Putamen (tissue), 1 donor: ENCODE measurements around the gene ATP2A3.

Experiments used
- DNase-seq: peaks from one replicate; pipeline ENCODE4 v3.0.0-alpha.2; 2016; ENCODE audit warnings: low spot score

Gene ATP2A3

GRCh38 chr17:3927628-3928340 is 36.5 kb downstream of the ATP2A3 start:
- DNase-seq, result no peak

GRCh38 chr17:3926860-3927627 is 37.2 kb downstream of the ATP2A3 start:
- DNase-seq, result no peak

DNA sequence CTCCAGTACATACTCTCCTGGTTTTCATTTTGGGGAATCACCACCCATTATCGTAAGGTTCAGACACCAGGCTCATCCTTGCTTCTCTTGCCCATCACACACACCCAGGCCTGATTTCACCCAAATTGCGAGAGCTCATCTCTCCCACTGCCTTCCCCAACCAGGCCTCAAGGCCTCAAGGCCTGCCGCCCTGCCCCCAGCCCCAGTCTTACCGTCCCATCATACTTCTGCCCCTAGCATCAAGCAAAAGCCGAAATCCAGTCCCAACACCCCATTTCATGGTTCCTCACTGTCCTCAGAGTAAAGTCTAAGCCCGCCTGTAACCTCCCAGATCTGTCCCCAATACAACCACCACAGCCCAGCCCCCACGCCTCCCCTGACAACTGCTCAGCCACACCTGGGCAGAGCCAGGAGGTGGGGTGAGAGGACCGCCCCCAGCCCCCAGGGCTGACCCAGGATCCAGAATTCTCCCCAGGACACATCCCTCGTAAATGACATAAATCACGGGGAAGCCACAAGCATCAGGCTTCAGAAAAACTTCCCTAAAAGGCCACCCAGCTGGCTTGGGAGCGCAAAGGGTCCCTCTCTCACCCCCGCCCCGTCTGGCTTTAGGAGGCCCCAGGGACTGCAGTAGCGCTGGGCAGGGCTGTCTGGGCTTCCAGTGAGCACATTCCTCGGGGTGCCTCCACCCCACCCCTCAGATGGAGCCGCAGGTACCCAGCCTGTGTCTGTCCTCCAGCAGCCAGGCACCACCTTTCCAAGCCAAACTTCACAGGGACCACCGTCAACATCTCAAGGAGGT is 38.4 kb downstream of the ATP2A3 start:
- DNase-seq, result no peak

- DNase-seq, result no peak
These were observed 39.5 kb downstream of the ATP2A3 start for GRCh38 chr17:3924512-3925350.

GRCh38 chr17:3923466-3924190 is 40.6 kb downstream of the ATP2A3 start:
- DNase-seq, result no peak

DNA sequence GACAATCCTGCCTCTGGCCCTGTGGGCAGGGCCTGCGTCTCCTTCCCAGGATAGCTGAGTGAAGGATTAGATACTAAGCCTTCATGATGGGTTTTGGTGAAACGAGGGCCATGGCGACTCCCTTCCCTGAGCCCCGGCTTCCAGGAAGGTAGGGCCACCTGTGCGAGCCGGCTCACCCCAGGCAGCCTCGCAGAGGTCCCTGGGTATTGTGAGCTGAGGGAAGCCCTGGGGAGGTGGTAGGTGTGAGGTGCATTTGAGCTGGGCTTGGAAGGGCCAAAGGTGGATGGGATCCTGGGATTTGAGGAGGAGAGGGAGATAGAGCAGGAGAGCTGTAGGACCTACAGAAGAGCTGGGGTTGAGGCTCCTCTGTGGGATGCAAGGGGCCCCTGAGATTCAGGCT is 41.5 kb downstream of the ATP2A3 start:
- DNase-seq, result no peak

GRCh38 chr17:3921502-3922319 is 42.5 kb downstream of the ATP2A3 start:
- no peak for DNase-seq

GRCh38 chr17:3921006-3921405 is 43.2 kb downstream of the ATP2A3 start:
- DNase-seq, result no peak

GRCh38 chr17:3919123-3919624 is 45.1 kb downstream of the ATP2A3 start:
- DNase-seq, result no peak

GRCh38 chr17:3918372-3919122 is 45.7 kb downstream of the ATP2A3 start:
- DNase-seq, result no peak

DNA sequence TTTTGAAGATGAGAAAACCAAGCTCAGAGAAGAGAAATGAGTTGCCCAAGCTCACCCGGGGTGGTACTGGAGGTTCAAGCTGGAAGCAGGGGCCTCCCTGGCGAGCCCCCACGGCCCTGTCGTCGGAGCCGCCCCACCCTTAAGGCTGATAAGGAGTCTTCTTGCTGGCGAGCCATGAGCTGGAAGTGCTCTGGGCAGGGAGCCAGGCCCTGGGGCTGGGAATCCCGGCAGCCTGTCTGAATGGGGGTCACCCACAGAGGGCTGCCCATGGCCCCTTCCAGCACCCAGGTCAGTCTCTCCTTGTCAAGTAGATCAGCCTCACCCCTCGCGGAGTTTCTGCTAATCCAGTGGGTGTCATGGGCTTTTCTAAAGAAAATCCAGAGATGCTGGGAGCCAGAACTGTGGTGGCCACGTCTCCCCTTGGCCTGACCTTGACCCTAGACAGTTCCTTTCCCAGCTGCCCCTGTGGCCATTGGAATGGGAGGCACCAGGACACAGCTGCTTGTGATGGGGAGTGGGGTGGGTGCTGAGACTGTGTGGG is 46.8 kb downstream of the ATP2A3 start:
- no peak for DNase-seq

GRCh38 chr17:3916825-3917224 is 47.4 kb downstream of the ATP2A3 start:
- DNase-seq, result no peak

DNA sequence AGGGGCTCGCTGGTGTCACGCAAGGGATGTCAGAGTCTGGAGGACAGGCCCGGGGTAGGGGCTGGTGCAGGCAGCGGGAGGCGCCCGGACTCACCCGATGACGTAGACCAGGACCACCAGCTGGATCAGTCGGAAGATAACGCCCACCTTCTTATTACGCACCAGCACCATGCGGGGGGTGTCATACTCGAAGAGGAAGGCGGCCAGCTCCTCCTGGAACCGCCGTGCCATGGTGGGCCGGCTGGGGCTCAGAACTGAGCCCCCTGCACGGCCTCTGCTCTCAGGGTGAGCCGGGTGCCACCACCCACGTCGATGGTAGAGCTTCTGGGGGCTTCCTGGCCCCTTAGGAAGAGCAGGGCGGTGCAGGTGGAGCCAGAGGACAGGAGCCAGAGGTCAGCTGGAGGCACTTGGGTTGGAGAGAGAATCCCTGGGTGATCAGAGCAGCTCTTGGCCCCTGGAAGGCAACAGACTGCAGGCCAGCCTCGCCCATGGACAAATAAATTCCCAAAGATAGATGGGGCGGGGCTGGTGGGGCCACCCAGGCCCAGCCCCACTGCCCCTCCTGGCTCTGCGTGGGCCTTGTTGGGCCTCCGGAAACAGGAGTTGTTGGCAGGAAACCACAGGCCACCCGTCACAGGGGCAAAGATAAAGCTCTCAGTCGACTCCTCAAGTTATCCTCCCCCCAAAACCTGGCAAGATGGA is 48.1 kb downstream of the ATP2A3 start, which contains the start of gene P2RX1:
P2RX1 (minus strand) TSS at position 471 of the 702 bp plus-strand sequence; CDS start at position 231, 240 bp downstream.
- no peak for DNase-seq

DNA sequence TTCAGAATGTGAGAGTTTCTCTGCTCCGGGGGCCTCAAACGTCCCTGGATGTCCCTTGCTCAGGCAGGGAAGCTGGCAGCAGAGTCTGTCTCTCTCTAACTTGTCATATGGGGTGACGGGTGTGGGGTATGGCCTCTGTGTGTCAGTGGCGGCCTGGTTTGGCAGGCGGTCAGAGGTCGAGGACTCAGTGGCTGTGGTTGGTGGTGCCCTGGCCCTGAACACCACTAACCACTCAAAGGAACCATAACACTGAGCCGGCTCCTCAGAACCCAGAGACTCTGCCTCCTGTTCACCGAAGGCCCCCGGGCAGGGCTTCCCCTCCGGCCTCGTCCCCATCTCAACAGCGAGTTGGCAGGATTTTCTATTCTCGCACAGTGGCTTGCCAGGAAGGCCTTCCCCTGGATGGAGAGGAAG is 48.6 kb downstream of the ATP2A3 start:
- no peak for DNase-seq

- no peak for DNase-seq
These were observed 49.9 kb downstream of the ATP2A3 start for GRCh38 chr17:3914312-3914670.

DNA sequence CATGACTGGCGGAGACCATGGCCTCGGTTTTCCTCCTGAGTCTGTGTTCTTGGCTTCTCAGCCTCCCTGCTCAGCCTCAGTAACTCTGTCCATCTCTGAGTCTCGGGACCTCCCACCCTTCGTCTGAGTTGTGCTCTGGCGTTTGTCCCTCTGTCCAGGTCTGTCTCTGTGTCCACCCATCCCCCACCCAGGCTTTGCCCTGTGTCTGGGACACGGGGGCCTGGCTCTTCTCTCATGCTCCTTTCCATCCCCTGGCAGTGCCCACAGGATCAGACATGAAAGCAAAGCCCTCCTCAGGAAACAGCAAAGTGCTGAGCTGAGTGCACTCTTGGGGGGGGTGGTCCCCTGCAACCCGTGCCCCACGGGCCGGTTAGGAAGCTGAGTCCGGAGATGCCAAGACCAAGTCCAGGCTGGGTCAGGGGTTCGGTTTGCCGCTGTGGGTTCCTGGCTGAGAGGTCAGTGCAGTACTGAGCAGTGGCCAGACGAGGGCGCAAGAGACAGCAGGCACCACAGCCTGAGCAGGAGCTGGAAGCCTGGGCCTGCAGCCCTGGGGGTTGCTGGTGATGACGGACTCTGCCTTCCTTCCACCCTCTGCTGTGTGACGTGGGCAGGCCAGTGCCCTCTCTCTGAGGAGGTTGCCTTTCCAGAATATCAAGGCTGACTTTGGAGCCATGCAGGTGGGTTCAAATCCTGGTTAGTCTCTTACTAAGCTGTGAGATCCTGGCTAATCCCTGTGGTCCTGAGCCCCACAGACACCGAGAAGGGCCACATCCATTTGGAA is 50.5 kb downstream of the ATP2A3 start:
- peak; percentile 69 for DNase-seq

GRCh38 chr17:3912827-3913226 is 51.4 kb downstream of the ATP2A3 start:
- DNase-seq, result no peak
